ENCODE data around the gene TMEM132D. TPM values are rescaled to one million over a fixed set of nuclear protein-coding genes. Genes with fewer than 3 reads are reported as not detected.

TMEM132D gene
- total and polyA plus RNA-seq, 4 donors = 0.01 to 0.14 (median 0.08) TPM

- Histone ChIP-seq H3K4me1 (ENCODE audit: control insufficient read depth in 4 of 4, insufficient read depth in 4 of 4, low read length in 3 of 4) (no peaks in the 10 kb centered on the region), H3K9me3 (ENCODE audit: control insufficient read depth in 4 of 4, low read length in 3 of 4) (no peaks in the 10 kb centered on the region), H3K27ac (ENCODE audit: low read depth in 1 of 2, low read length in 2 of 2) (no peak overlapping the region), H3K4me3 (ENCODE audit: low read depth in 1 of 3, low read length in 3 of 3) (no peak overlapping the region), H3K36me3 (ENCODE audit: control insufficient read depth in 4 of 4, insufficient read depth in 3 of 4, low read depth in 1 of 4, low read length in 3 of 4) (no peaks in the 10 kb centered on the region), H3K27me3 (ENCODE audit: control insufficient read depth in 4 of 4, insufficient read depth in 4 of 4, low read length in 3 of 4) (no peaks in the 10 kb centered on the region), H3K9ac (ENCODE audit: low read depth in 1 of 2, low read length in 2 of 2) (no peak overlapping the region)
- TF ChIP-seq HNF4G (IDR thresholded peaks at IDR 0.05) (no peak), RAD21 (IDR thresholded peaks at IDR 0.05) (no peak), ATF3 (IDR thresholded peaks at IDR 0.05) (no peak), RXRA (IDR thresholded peaks at IDR 0.05) (no peak), EGR1 (IDR thresholded peaks at IDR 0.05; ENCODE audit: low read depth in 2 of 2) (no peak), MAX (IDR thresholded peaks at IDR 0.05) (no peak), GABPA (IDR thresholded peaks at IDR 0.05 in 1 of 2, conservative IDR thresholded peaks at IDR 0.05 in 1 of 2) (no peak), FOXA2 (IDR thresholded peaks at IDR 0.05) (no peak), FOXA1 (IDR thresholded peaks at IDR 0.05) (no peak), NR2F2 (IDR thresholded peaks at IDR 0.05) (no peak), CTCF (IDR thresholded peaks at IDR 0.05; ENCODE audit: low read depth, low read length, missing input control) (no peak), YY1 (IDR thresholded peaks at IDR 0.05) (no peak), ZBTB33 (IDR thresholded peaks at IDR 0.05) (no peak), SP1 (IDR thresholded peaks at IDR 0.05) (no peak), JUND (IDR thresholded peaks at IDR 0.05) (no peak), TAF1 (conservative IDR thresholded peaks at IDR 0.05) (no peak), HNF4A (conservative IDR thresholded peaks at IDR 0.05) (no peak)
- no peak for DNase-seq (ENCODE audit: low spot score)
- 80% methylated on average over 2 of the region's 2 CpGs for WGBS
Measured at GRCh38 chr12:129494766-129495165, 409.1 kb downstream of the TMEM132D start.

- no peak for DNase-seq (ENCODE audit: low spot score)
- Histone ChIP-seq H3K4me3 (ENCODE audit: low read depth in 1 of 3, low read length in 3 of 3) (no peak overlapping the region), H3K27ac (ENCODE audit: low read depth in 1 of 2, low read length in 2 of 2) (no peak overlapping the region), H3K27me3 (ENCODE audit: control insufficient read depth in 4 of 4, insufficient read depth in 4 of 4, low read length in 3 of 4) (no peaks in the 10 kb centered on the region), H3K4me1 (ENCODE audit: control insufficient read depth in 4 of 4, insufficient read depth in 4 of 4, low read length in 3 of 4) (no peaks in the 10 kb centered on the region), H3K36me3 (ENCODE audit: control insufficient read depth in 4 of 4, insufficient read depth in 3 of 4, low read depth in 1 of 4, low read length in 3 of 4) (no peaks in the 10 kb centered on the region), H3K9me3 (ENCODE audit: control insufficient read depth in 4 of 4, low read length in 3 of 4) (no peaks in the 10 kb centered on the region), H3K9ac (ENCODE audit: low read depth in 1 of 2, low read length in 2 of 2) (no peak overlapping the region)
- no peak for TF ChIP-seq ZBTB33 (IDR thresholded peaks at IDR 0.05)
- WGBS = 58% methylated on average over 2 of the region's 2 CpGs
Measured at GRCh38 chr12:129494260-129494659, 409.6 kb downstream of the TMEM132D start.

Data from liver (tissue), 9 donors.